22Rv1 (cell line): ENCODE measurements around the gene UNC5C.
A peak's percentile ranks its signal among the peaks of the same experiment; 100 is the strongest.
"Not testable (repeated sequence)": the region's sequence is repeated elsewhere in the genome, so short reads cannot be mapped to it uniquely, and the experiment has no call there.

Experiments used
- H3K27ac ChIP-seq: fragments of 450-650 bp; 2 replicates; pipeline ENCODE4 v1.5.1; 2017
- ZFX ChIP-seq: fragments of 450-650 bp; IDR thresholded peaks from 2 replicates; pipeline ENCODE4 v1.6.1; 2017; ENCODE audit warnings: antibody characterized with exemption, borderline replicate concordance
- TF ChIP-seq, protein P1 (sequence below): fragments of 450-650 bp; IDR thresholded peaks from 2 replicates; pipeline ENCODE4 v1.5.1; 2017; ENCODE audit warnings: mild to moderate bottlenecking

Gene UNC5C

GRCh38 chr4:95181243-95181995 is 367.4 kb downstream of the UNC5C start:
- TF ChIP-seq, protein P1, sequence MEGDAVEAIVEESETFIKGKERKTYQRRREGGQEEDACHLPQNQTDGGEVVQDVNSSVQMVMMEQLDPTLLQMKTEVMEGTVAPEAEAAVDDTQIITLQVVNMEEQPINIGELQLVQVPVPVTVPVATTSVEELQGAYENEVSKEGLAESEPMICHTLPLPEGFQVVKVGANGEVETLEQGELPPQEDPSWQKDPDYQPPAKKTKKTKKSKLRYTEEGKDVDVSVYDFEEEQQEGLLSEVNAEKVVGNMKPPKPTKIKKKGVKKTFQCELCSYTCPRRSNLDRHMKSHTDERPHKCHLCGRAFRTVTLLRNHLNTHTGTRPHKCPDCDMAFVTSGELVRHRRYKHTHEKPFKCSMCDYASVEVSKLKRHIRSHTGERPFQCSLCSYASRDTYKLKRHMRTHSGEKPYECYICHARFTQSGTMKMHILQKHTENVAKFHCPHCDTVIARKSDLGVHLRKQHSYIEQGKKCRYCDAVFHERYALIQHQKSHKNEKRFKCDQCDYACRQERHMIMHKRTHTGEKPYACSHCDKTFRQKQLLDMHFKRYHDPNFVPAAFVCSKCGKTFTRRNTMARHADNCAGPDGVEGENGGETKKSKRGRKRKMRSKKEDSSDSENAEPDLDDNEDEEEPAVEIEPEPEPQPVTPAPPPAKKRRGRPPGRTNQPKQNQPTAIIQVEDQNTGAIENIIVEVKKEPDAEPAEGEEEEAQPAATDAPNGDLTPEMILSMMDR: no peak
- TF ChIP-seq ZFX: no peak
- H3K27ac ChIP-seq: no peak overlapping the region

DNA sequence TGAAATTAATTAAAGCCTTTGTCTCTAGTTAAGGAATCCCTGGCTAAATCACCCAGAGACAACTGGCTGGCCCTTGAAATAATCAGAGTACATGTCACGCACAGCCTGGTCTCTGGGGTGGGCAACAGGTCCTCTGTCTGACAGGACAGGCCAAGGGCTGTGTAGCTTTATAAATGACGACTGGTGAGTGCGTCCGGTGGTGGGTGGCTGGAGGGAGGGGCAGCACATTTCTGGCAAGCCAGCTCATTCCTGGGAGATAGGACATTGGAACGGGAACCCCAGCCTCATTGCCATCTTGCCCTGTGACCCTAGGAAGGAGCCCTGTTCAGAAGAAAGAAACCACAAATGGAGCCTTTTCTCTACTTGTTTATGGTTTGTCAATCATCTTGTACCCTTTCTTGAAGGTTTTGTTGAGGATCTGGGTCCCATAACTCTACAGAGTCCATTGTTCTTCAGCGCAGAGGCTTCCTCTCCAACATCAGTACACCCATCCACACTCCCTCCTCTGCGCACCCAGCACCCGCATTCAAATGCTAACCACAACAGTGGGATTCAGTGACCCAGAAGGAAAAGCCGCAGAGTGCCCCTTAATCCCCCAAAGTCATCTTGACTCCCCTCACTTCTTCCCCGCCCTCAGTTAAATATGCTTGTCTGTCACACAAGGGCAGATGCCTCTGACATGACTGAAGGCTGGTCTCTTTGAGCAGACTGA is 368.1 kb downstream of the UNC5C start:
- no peak for TF ChIP-seq ZFX
- TF ChIP-seq, protein P1: no peak
- H3K27ac ChIP-seq: no peak overlapping the region

- no peak overlapping the region for H3K27ac ChIP-seq
- TF ChIP-seq, protein P1: no peak
- TF ChIP-seq ZFX: no peak
Measured at GRCh38 chr4:95178938-95179337, 369.8 kb downstream of the UNC5C start.

- not testable (repeated sequence) for H3K27ac ChIP-seq
Measured at GRCh38 chr4:95171377-95171776, 377.4 kb downstream of the UNC5C start.

GRCh38 chr4:95170176-95170575 is 378.6 kb downstream of the UNC5C start:
- H3K27ac ChIP-seq: no peak overlapping the region
- TF ChIP-seq, protein P1: no peak
- TF ChIP-seq ZFX: no peak

DNA sequence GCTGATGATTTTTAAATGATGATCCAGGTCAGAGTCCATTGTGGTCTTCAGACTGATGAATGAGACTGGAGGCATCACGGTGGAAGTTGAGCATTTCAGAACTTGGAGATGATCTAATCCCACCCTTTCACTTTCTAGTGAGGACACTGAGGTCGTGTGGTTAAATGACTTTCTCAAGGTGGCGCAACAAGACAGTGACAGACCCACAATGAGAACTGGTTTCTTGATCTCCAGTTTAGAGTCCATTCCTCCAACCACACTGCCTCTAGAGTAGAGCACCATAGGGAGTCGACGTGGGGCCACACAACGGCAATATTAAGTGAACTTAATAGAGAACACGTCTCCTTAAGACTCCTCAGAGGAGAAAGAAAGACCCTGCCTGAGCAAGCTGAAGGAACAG is 381.0 kb downstream of the UNC5C start:
- TF ChIP-seq ZFX: no peak
- TF ChIP-seq, protein P1: peak; percentile 17; the same call in 1 of the 2 replicates

GRCh38 chr4:95165926-95166524 is 382.7 kb downstream of the UNC5C start:
- H3K27ac ChIP-seq: no peak overlapping the region

More for the DNA sequence above, 381.0 kb downstream of the UNC5C start:
- no peak overlapping the region for H3K27ac ChIP-seq

More at GRCh38 chr4:95165926-95166524, 382.7 kb downstream of the UNC5C start:
- TF ChIP-seq ZFX: no peak
- TF ChIP-seq, protein P1: peak; percentile 77
